Body of pancreas (tissue), 4 donors: ENCODE results near the gene HNRNPM. TPM values are rescaled to one million over a fixed set of nuclear protein-coding genes. Genes with fewer than 3 reads are reported as not detected.

Experiments used
- ATAC-seq: fragments of 150-250 bp; one replicate; pipeline ENCODE4 v1.9.1; 2016
- DNase-seq, 4 donors: peaks; one replicate each; pipeline ENCODE4 v3.0.0-alpha.2; 2019
- H3K27ac ChIP-seq, 4 donors: fragments of 200-600 bp; sonication (generic); 1 replicate in 3 of 4; 2 replicates in 1 of 4; pipeline versions ENCODE4 v1.5.1 to v1.6.1; 2016 to 2019; ENCODE audit warnings: mild to moderate bottlenecking in 1 of 4, mixed read lengths in 1 of 4, moderate library complexity in 1 of 4
- H3K27me3 ChIP-seq, 2 donors: fragments of 200-600 bp; sonication (generic); one replicate each; pipeline ENCODE4 v1.6.0; 2016; ENCODE audit warnings: mild to moderate bottlenecking in 1 of 2
- H3K36me3 ChIP-seq, 2 donors: fragments of 200-600 bp; sonication (generic); replicated peaks in 1 of 2; 2 replicates each; pipeline ENCODE4 v1.5.1; 2016; ENCODE audit warnings: low read depth in 2 of 2; ENCODE audit not compliant: insufficient read depth in 1 of 2
- H3K4me1 ChIP-seq: fragments of 200-600 bp; sonication (generic); one replicate; pipeline ENCODE4 v1.6.0; 2016
- H3K4me3 ChIP-seq, 2 donors: fragments of 200-600 bp; sonication (generic); 1 replicate in 1 of 2; 2 replicates in 1 of 2; pipeline ENCODE4 v1.5.1; 2016 to 2019
- H3K9me3 ChIP-seq, 3 donors: fragments of 200-600 bp; sonication (generic); 1 replicate in 2 of 3; 2 replicates in 1 of 3; pipeline ENCODE4 v1.5.1; 2016
- CTCF ChIP-seq, 7 experiments: fragments of 450-650 bp in 4 of 7; fragments of 200-600 bp in 3 of 7; sonication (generic) in 3 of 7; IDR thresholded peaks; one replicate each; pipeline ENCODE4 v1.5.1; 2016 to 2019; ENCODE audit warnings: antibody characterized with exemption in 7 of 7
- POLR2A ChIP-seq, 3 donors: fragments of 450-650 bp; IDR thresholded peaks; one replicate each; pipeline ENCODE4 v1.6.1; 2016; ENCODE audit warnings: antibody characterized with exemption in 3 of 3, mild to moderate bottlenecking in 2 of 3
- WGBS, 2 donors: methylation state at CpG; one replicate each; pipeline ENCODE4 v1.1.5; 2017; 5-methylcytosine and 5-hydroxymethylcytosine counted together
- intact Hi-C: fragments of 100-400 bp; cut with DNase I; formaldehyde crosslinking; loops from one replicate; pipeline ENCODE4 v1.15.1; 2023
- total RNA-seq, 2 donors: library from RNA; depleted of rRNA; stranded (reverse); fragments of >200 nt; gene quantifications; one replicate each; pipeline ENCODE4 v1.1.0, GENCODE V29; 2016

The HNRNPM gene
- total RNA-seq, 2 donors from 2014 or later: 64.9 to 146 TPM

DNA sequence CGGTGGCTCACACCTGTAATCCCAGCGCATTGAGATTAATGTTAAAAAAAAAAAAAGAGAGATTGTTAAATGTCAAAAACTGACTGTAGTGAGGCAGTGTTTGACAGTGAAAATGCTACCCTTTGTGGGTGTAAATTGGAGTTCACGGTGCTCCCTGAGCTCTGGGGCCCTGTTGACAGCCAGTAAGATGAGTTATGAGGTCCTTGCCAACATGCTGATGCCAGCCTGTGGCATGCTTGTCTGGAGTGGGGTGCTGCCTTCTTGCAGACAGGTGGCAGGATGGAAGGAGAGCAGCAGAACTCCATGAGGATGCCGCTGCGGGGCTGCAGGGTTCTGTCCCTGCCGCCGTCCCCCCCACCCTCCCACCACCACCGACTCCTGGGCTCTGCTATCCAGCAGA lies 31.7 kb downstream of the HNRNPM start:
- no peak for ATAC-seq
- H3K27me3 ChIP-seq: no peaks in the 10 kb centered on the region
- TF ChIP-seq CTCF (IDR thresholded peaks at IDR 0.05) (no peak), POLR2A (IDR thresholded peaks at IDR 0.05) (no peak)
- 64% methylated on average over 4 to 8 of the region's 8 CpGs for WGBS, 2 donors
- peaks cover 26% of the 10 kb centered on the region for H3K4me1 ChIP-seq
- H3K27ac ChIP-seq: no peak overlapping the region
- no peaks in the 10 kb centered on the region for H3K9me3 ChIP-seq
- intact Hi-C loops: no loop called here
- no peak overlapping the region for H3K4me3 ChIP-seq
- H3K36me3 ChIP-seq: peaks cover 11 to 13% of the 10 kb centered on the region in 2 donors
- no peak for DNase-seq

DNA sequence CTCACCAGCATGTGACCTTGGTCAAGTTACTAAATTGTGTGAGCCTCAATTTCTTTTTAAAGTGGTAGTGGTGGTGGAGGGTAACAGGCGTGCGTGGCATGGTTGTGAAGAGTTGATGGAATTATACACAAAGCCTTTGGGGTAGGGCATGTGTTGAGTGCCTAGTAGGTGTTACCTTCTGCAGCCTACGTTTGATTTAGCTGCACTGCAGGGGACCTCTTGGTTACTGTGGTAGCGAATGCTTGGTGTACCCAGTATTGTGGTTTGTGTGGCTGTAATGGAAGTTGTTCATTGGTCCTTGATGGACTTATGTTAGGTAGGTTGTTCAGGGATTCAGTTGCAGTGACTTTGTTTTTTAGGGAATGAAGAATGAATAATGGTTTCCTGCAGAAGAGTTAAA lies 33.1 kb downstream of the HNRNPM start:
- H3K27ac ChIP-seq: no peak overlapping the region
- DNase-seq (no peak), ATAC-seq (no peak)
- H3K27me3 ChIP-seq: no peaks in the 10 kb centered on the region
- intact Hi-C loops: no loop called here
- H3K36me3 ChIP-seq: peaks cover 3 to 10% of the 10 kb centered on the region in 2 donors
- no peaks in the 10 kb centered on the region for H3K9me3 ChIP-seq
- H3K4me3 ChIP-seq: no peak overlapping the region
- 73 to 79% methylated on average over 4 of the region's 4 CpGs for WGBS, 2 donors
- TF ChIP-seq POLR2A (IDR thresholded peaks at IDR 0.05): no peak
- no peak for TF ChIP-seq CTCF (IDR thresholded peaks at IDR 0.05)
- peaks cover 31% of the 10 kb centered on the region for H3K4me1 ChIP-seq

DNA sequence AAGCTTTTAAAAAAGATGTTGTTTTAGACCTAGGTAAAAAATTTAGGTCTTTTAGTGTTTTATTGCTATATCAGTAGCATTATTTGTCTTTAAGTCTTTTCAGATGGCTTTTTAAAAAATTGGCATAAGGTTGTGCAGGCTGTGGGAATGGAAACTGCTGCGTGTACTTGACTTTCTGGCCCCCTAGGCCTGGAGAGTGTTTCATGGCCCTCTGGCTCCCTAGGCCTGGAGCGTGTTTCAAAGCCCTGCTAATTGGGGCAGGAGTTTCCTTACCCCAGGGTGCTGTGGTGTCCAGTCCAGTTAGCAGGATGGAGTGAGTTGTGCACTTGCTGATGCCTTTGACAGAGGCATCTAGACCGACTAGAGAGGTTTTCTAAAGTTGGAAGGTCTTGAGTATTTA lies 33.8 kb downstream of the HNRNPM start:
- H3K36me3 ChIP-seq: peaks cover 1 to 12% of the 10 kb centered on the region in 2 donors
- TF ChIP-seq POLR2A (IDR thresholded peaks at IDR 0.05) (no peak), CTCF (IDR thresholded peaks at IDR 0.05) (no peak)
- peaks cover 32% of the 10 kb centered on the region for H3K4me1 ChIP-seq
- DNase-seq (no peak), ATAC-seq (no peak)
- no peak overlapping the region for H3K27ac ChIP-seq
- intact Hi-C loops: no loop called here
- WGBS, 2 donors: 55 to 60% methylated on average over 3 of the region's 3 CpGs
- H3K4me3 ChIP-seq: no peak overlapping the region
- H3K9me3 ChIP-seq: no peaks in the 10 kb centered on the region
- H3K27me3 ChIP-seq: no peaks in the 10 kb centered on the region

DNA sequence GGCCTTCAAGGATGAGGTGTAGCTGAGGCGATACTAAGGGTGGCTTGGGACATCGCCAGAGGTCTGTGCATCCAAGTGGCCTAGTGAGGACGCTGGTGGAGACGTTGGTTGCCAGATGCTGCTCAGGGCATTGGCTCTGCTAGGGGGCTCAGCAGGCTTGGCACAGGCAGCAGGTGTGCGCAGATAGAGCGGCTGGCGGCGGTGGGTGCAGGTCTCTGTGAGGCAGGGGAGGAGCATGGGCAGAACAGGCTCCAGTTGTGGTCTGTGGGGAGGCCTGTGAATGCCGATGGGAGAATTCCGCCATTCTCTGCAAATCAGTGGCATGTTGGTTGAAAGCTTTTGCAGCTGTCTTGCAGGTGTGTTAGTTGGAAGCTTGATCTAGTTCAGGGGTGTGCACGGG lies 36.4 kb downstream of the HNRNPM start:
- H3K27ac ChIP-seq: peak overlapping the region in 3 of 4 donors; percentile 7 to 57 (median 19)
- H3K9me3 ChIP-seq: no peaks in the 10 kb centered on the region
- H3K36me3 ChIP-seq: peaks cover 14 to 26% of the 10 kb centered on the region in 2 donors
- TF ChIP-seq CTCF (IDR thresholded peaks at IDR 0.05): no peak
- no peak for TF ChIP-seq POLR2A (IDR thresholded peaks at IDR 0.05)
- intact Hi-C loops: no loop called here
- peaks cover 35% of the 10 kb centered on the region for H3K4me1 ChIP-seq
- no peak for DNase-seq
- 59 to 77% methylated on average over 8 to 11 of the region's 11 CpGs for WGBS, 2 donors
- no peak overlapping the region for H3K4me3 ChIP-seq
- no peaks in the 10 kb centered on the region for H3K27me3 ChIP-seq
- ATAC-seq: no peak

GRCh38 chr19:8481616-8482015 lies 36.8 kb downstream of the HNRNPM start:
- peaks cover 18 to 26% of the 10 kb centered on the region in 2 donors for H3K36me3 ChIP-seq
- intact Hi-C loops: no loop called here
- no peaks in the 10 kb centered on the region for H3K27me3 ChIP-seq
- DNase-seq: no peak
- no peak for ATAC-seq
- H3K27ac ChIP-seq: peak overlapping the region in 2 of 4 donors; percentile 7 to 57
- peaks cover 35% of the 10 kb centered on the region for H3K4me1 ChIP-seq
- TF ChIP-seq CTCF (IDR thresholded peaks at IDR 0.05) (no peak), POLR2A (IDR thresholded peaks at IDR 0.05) (no peak)
- WGBS, 2 donors: 84 to 85% methylated on average over 6 of the region's 6 CpGs
- H3K9me3 ChIP-seq: no peaks in the 10 kb centered on the region
- no peak overlapping the region for H3K4me3 ChIP-seq
